Measurements from ENCODE around the gene RIBC2. TPM values are rescaled to one million over a fixed set of nuclear protein-coding genes. Genes with fewer than 3 reads are reported as not detected.
"Not testable (repeated sequence)": the region's sequence is repeated elsewhere in the genome, so short reads cannot be mapped to it uniquely, and the experiment has no call there.

Gene RIBC2
- total and polyA plus RNA-seq, 2 donors, result 0.66 to 2.2 TPM

DNA sequence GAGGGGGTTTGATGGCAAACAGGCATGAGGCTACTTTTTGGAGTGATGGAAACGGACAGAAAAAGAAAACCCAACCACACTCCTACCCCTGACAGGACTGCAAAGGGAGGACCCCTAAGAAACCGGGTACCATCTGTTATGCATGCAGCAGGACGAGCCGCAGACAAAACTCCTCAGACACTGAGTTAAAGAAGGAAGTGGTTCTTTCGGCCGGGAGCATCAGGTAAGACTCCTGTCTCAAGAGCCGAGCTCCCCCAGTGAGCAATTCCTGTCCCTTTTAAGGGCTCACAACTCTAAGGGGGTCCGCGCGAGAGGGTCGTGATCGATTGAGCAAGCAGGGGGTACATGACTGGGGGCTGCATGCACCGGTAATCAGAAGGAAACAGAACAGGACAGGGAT lies 27.2 kb downstream of the RIBC2 start:
- H3K9me3 ChIP-seq (ENCODE audit: control insufficient read depth in 2 of 2, insufficient read depth in 1 of 2, low read length in 1 of 2); H3K27ac ChIP-seq (ENCODE audit: low read depth in 1 of 2, low read length in 1 of 2); H3K4me1 ChIP-seq (ENCODE audit: control insufficient read depth in 2 of 2, insufficient read depth in 2 of 2, low read length in 2 of 2); H3K4me3 ChIP-seq (ENCODE audit: low read length in 2 of 2); H3K36me3 ChIP-seq (ENCODE audit: control insufficient read depth in 2 of 2, insufficient read depth in 2 of 2, low read length in 1 of 2): not testable (repeated sequence)
- H3K27me3 ChIP-seq (ENCODE audit: control insufficient read depth in 2 of 2, insufficient read depth in 1 of 2, low read length in 1 of 2), result peaks cover 0 to 12% of the 10 kb centered on the region in 2 donors
- peak in 1 of 9 donors; percentile 47 for DNase-seq (ENCODE audit: low read depth in 6 of 9, low spot score in 9 of 9)
- WGBS, result 33% methylated on average over 13 of the region's 13 CpGs

DNA sequence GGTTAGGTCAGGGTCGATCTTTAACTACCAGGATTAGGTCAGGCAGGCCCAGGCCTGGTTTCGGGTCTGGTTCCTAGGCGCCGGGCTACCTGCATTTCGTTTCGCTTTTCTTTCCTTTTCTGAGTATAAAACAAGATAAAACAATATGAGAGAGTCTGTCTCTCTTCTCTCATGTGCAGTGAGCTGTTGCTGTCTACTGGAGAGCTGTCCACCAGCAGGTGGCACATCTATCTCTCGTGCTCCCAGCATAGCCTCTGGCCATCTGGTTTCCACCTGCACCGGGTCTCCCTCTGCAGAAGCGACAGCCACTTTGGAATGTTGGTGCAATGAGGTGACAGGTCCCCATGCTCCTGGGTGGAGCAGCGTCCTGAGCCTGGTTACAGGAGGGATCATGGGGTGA lies 27.6 kb downstream of the RIBC2 start:
- DNase-seq (ENCODE audit: low read depth in 6 of 9, low spot score in 9 of 9), result peak in 3 of 9 donors; percentile 20 to 60 (median 32)
- no peaks in the 10 kb centered on the region for H3K4me1 ChIP-seq (ENCODE audit: control insufficient read depth in 2 of 2, insufficient read depth in 2 of 2, low read length in 2 of 2)
- H3K4me3 ChIP-seq (ENCODE audit: low read length in 2 of 2), result no peak overlapping the region
- H3K9me3 ChIP-seq (ENCODE audit: control insufficient read depth in 2 of 2, insufficient read depth in 1 of 2, low read length in 1 of 2), result no peaks in the 10 kb centered on the region
- 32% methylated on average over 10 of the region's 10 CpGs for WGBS
- no peaks in the 10 kb centered on the region for H3K36me3 ChIP-seq (ENCODE audit: control insufficient read depth in 2 of 2, insufficient read depth in 2 of 2, low read length in 1 of 2)
- no peak overlapping the region for H3K27ac ChIP-seq (ENCODE audit: low read depth in 1 of 2, low read length in 1 of 2)
- H3K27me3 ChIP-seq (ENCODE audit: control insufficient read depth in 2 of 2, insufficient read depth in 1 of 2, low read length in 1 of 2), result peaks cover 0 to 12% of the 10 kb centered on the region in 2 donors

DNA sequence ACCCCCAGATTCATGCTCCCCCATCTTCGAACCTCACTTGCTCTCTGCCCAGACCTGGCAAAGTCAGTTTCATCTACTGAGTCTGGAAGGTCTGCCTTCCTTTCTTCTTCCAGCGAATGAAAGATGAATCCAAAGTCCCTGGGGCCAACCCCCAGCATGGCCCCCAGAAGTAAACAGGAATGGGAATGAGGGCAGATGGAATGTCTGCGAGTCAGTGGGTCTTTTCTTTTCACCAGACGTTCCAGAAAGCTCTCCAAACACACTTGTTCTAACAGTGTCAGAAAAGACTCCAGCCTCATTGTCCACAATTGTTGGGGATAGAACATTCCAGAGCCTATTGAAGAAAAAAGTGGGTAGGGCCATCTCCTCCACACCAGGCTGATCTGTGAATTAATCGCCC lies 28.6 kb downstream of the RIBC2 start:
- 97% methylated on average over 5 of the region's 5 CpGs for WGBS
- Histone ChIP-seq H3K36me3 (ENCODE audit: control insufficient read depth in 2 of 2, insufficient read depth in 2 of 2, low read length in 1 of 2) (no peaks in the 10 kb centered on the region), H3K4me3 (ENCODE audit: low read length in 2 of 2) (no peak overlapping the region), H3K4me1 (ENCODE audit: control insufficient read depth in 2 of 2, insufficient read depth in 2 of 2, low read length in 2 of 2) (no peaks in the 10 kb centered on the region), H3K9me3 (ENCODE audit: control insufficient read depth in 2 of 2, insufficient read depth in 1 of 2, low read length in 1 of 2) (no peaks in the 10 kb centered on the region), H3K27ac (ENCODE audit: low read depth in 1 of 2, low read length in 1 of 2) (no peak overlapping the region), H3K27me3 (ENCODE audit: control insufficient read depth in 2 of 2, insufficient read depth in 1 of 2, low read length in 1 of 2) (peaks cover 0 to 12% of the 10 kb centered on the region in 2 donors)
- no peak for DNase-seq (ENCODE audit: low read depth in 6 of 9, low spot score in 9 of 9)

DNA sequence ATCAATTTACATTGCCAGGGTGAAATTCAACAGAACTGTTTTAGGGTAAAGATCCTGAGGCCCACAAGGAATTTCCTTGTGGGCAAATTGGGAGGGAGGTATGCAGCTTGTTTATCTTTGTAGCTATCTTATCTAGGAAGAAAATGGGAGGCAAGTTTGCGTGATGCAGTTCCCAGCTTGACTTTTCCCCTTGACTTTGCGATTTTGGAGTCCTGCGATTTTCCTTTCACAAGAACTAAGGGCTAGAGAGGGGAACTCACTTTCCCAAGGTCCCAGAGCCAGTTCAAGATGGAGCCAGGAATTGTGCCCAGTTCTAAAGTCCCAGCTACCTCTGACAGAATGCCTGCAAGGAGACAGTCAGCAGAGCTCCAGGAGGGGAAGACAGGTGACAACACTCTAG lies 30.7 kb downstream of the RIBC2 start:
- H3K9me3 ChIP-seq (ENCODE audit: control insufficient read depth in 2 of 2, insufficient read depth in 1 of 2, low read length in 1 of 2), result no peaks in the 10 kb centered on the region
- peaks cover 0 to 12% of the 10 kb centered on the region in 2 donors for H3K27me3 ChIP-seq (ENCODE audit: control insufficient read depth in 2 of 2, insufficient read depth in 1 of 2, low read length in 1 of 2)
- 98% methylated on average over 3 of the region's 3 CpGs for whole genome bisulfite sequencing
- H3K4me1 ChIP-seq (ENCODE audit: control insufficient read depth in 2 of 2, insufficient read depth in 2 of 2, low read length in 2 of 2), result no peaks in the 10 kb centered on the region
- no peak overlapping the region for H3K4me3 ChIP-seq (ENCODE audit: low read length in 2 of 2)
- H3K27ac ChIP-seq (ENCODE audit: low read depth in 1 of 2, low read length in 1 of 2), result no peak overlapping the region
- no peak for DNase-seq (ENCODE audit: low read depth in 6 of 9, low spot score in 9 of 9)
- H3K36me3 ChIP-seq (ENCODE audit: control insufficient read depth in 2 of 2, insufficient read depth in 2 of 2, low read length in 1 of 2), result no peaks in the 10 kb centered on the region

DNA sequence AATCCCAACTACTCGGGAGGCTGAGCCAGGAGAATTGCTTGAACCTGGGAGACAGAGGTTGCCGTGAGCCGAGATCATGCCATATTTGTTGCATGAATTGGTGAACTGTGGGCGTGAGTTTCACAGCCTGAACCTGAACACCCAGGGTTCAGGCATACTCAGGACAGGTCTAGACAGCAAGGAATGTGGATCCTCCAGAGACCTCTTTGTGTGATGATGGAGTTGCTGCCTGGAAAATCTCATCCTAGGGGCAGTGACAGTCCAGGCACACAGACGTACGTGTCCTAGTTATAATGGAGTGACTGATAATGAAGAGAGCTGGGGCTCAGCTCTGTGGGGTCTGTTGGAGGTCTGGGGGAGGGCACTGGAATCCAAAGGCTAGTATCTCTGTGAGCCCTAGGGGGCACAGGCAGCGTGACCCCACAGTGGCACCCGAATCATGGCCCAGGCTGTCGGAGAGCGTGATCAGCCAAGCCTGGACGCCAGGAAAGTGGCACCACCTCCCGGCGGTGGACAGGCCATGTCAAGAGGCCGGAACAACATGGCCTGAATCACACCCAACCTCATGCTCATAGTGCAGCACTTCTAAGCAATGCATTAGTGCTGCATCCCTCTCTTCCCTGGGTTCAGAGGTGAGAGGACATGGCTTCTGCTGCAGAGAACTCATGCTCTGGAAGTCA lies 31.7 kb downstream of the RIBC2 start:
- no peak for DNase-seq (ENCODE audit: low read depth in 6 of 9, low spot score in 9 of 9)
- H3K27me3 ChIP-seq (ENCODE audit: control insufficient read depth in 2 of 2, insufficient read depth in 1 of 2, low read length in 1 of 2), result peaks cover 0 to 12% of the 10 kb centered on the region in 2 donors
- no peaks in the 10 kb centered on the region for H3K9me3 ChIP-seq (ENCODE audit: control insufficient read depth in 2 of 2, insufficient read depth in 1 of 2, low read length in 1 of 2)
- no peaks in the 10 kb centered on the region for H3K36me3 ChIP-seq (ENCODE audit: control insufficient read depth in 2 of 2, insufficient read depth in 2 of 2, low read length in 1 of 2)
- no peak overlapping the region for H3K27ac ChIP-seq (ENCODE audit: low read depth in 1 of 2, low read length in 1 of 2)
- WGBS, result 97% methylated on average over 14 of the region's 14 CpGs
- no peaks in the 10 kb centered on the region for H3K4me1 ChIP-seq (ENCODE audit: control insufficient read depth in 2 of 2, insufficient read depth in 2 of 2, low read length in 2 of 2)
- no peak overlapping the region for H3K4me3 ChIP-seq (ENCODE audit: low read length in 2 of 2)

DNA sequence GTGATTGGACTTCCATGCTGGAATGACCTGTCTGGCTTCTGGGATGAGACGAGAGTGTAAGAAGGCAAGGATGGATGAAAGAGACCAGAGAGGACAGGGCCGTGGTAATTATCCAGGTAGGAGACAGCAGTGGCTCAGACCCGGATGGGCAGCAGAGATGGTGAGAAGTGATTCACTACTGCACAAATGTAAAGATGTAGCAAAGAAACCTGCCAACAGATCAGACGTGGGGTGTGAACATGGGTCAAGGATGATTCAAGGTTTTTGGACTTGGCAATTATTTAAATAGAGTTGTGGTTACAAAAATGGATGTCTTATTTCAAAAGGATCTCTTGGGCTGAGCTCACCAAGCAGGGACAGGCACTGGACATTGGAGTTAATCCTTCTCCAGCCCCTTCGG lies 32.7 kb downstream of the RIBC2 start:
- Histone ChIP-seq H3K27ac (ENCODE audit: low read depth in 1 of 2, low read length in 1 of 2) (no peak overlapping the region), H3K27me3 (ENCODE audit: control insufficient read depth in 2 of 2, insufficient read depth in 1 of 2, low read length in 1 of 2) (peaks cover 0 to 4% of the 10 kb centered on the region in 2 donors), H3K4me1 (ENCODE audit: control insufficient read depth in 2 of 2, insufficient read depth in 2 of 2, low read length in 2 of 2) (no peaks in the 10 kb centered on the region), H3K4me3 (ENCODE audit: low read length in 2 of 2) (no peak overlapping the region), H3K36me3 (ENCODE audit: control insufficient read depth in 2 of 2, insufficient read depth in 2 of 2, low read length in 1 of 2) (no peaks in the 10 kb centered on the region), H3K9me3 (ENCODE audit: control insufficient read depth in 2 of 2, insufficient read depth in 1 of 2, low read length in 1 of 2) (no peaks in the 10 kb centered on the region)
- no peak for DNase-seq (ENCODE audit: low read depth in 6 of 9, low spot score in 9 of 9)
- 96% methylated on average over 5 of the region's 5 CpGs for WGBS

DNA sequence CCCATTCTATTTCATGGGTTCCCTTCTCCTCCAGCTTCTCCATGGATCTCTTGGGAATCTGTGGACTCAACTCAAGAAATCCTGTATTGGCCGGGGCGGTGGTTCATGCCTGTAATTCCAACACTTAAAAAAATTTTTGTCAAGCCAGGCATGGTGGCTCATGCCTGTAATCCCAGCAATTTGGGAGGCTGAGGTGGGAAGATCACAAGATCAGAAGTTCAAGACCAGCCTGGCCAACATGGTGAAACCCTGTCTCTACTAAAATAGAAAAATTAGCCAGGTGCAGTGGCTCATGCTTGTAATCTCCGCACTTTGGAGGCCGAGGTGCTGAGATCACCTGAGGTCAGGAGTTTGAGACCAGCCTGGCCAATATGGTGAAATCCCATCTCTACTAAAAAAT lies 34.1 kb downstream of the RIBC2 start:
- not testable (repeated sequence) for H3K27me3 ChIP-seq (ENCODE audit: control insufficient read depth in 2 of 2, insufficient read depth in 1 of 2, low read length in 1 of 2); H3K4me1 ChIP-seq (ENCODE audit: control insufficient read depth in 2 of 2, insufficient read depth in 2 of 2, low read length in 2 of 2); H3K4me3 ChIP-seq (ENCODE audit: low read length in 2 of 2); H3K9me3 ChIP-seq (ENCODE audit: control insufficient read depth in 2 of 2, insufficient read depth in 1 of 2, low read length in 1 of 2); DNase-seq (ENCODE audit: low read depth in 6 of 9, low spot score in 9 of 9); H3K36me3 ChIP-seq (ENCODE audit: control insufficient read depth in 2 of 2, insufficient read depth in 2 of 2, low read length in 1 of 2); H3K27ac ChIP-seq (ENCODE audit: low read depth in 1 of 2, low read length in 1 of 2)
- 98% methylated on average over 4 of the region's 4 CpGs for whole genome bisulfite sequencing

DNA sequence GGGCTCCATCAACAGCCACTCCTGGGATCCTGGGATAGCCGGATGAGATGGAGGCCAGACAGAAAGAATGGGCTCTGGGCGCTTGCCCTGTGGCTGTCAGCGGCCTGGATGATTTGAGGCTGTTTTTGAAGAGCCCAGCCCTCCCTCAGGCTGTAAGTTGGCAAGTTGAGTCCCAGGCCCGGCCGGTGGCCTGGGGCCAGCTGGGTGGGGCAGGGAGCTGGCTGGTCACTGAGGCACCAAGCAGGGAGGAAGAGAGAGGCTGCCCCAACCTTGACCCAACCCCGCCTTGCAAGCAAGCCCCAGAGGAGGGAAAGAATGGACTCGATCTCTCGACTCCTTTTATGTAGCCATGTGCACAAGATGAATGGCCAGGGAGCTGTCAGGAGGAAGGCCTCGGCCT lies 34.9 kb downstream of the RIBC2 start:
- no peaks in the 10 kb centered on the region for H3K9me3 ChIP-seq (ENCODE audit: control insufficient read depth in 2 of 2, insufficient read depth in 1 of 2, low read length in 1 of 2)
- WGBS, result 89% methylated on average over 9 of the region's 9 CpGs
- no peaks in the 10 kb centered on the region for H3K4me1 ChIP-seq (ENCODE audit: control insufficient read depth in 2 of 2, insufficient read depth in 2 of 2, low read length in 2 of 2)
- H3K27me3 ChIP-seq (ENCODE audit: control insufficient read depth in 2 of 2, insufficient read depth in 1 of 2, low read length in 1 of 2), result peaks cover 0 to 2% of the 10 kb centered on the region in 2 donors
- no peak overlapping the region for H3K27ac ChIP-seq (ENCODE audit: low read depth in 1 of 2, low read length in 1 of 2)
- H3K4me3 ChIP-seq (ENCODE audit: low read length in 2 of 2), result no peak overlapping the region
- no peaks in the 10 kb centered on the region for H3K36me3 ChIP-seq (ENCODE audit: control insufficient read depth in 2 of 2, insufficient read depth in 2 of 2, low read length in 1 of 2)
- no peak for DNase-seq (ENCODE audit: low read depth in 6 of 9, low spot score in 9 of 9)

DNA sequence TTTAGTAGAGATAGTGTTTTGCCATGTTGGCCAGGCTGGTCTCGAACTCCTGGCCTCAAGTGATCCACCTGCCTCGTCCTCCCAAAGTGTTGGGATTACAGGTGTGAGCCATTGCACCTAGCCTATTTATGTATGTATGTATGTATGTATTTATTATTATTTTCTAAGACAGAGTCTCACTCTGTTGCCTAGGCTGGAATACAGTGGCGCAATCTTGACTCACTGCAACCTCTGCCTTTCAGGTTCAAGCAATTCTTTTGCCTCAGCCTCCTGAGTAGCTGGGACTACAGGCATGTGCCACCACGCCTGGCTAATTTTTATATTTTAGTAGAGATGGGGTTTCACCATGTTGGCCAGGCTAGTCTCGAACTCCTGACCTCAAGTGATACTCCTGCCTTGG lies 35.9 kb downstream of the RIBC2 start:
- 94% methylated on average over 5 of the region's 5 CpGs for WGBS
- H3K4me1 ChIP-seq (ENCODE audit: control insufficient read depth in 2 of 2, insufficient read depth in 2 of 2, low read length in 2 of 2); H3K27ac ChIP-seq (ENCODE audit: low read depth in 1 of 2, low read length in 1 of 2); DNase-seq (ENCODE audit: low read depth in 6 of 9, low spot score in 9 of 9); H3K36me3 ChIP-seq (ENCODE audit: control insufficient read depth in 2 of 2, insufficient read depth in 2 of 2, low read length in 1 of 2); H3K9me3 ChIP-seq (ENCODE audit: control insufficient read depth in 2 of 2, insufficient read depth in 1 of 2, low read length in 1 of 2); H3K4me3 ChIP-seq (ENCODE audit: low read length in 2 of 2); H3K27me3 ChIP-seq (ENCODE audit: control insufficient read depth in 2 of 2, insufficient read depth in 1 of 2, low read length in 1 of 2): not testable (repeated sequence)
